ENCODE data around the gene HSPA12A. TPM values are rescaled to one million over a fixed set of nuclear protein-coding genes. Genes with fewer than 3 reads are reported as not detected.

Gene HSPA12A
- total RNA-seq, 4 donors from 2014 or later, result 16.4 to 24.5 (median 22.2) TPM

DNA sequence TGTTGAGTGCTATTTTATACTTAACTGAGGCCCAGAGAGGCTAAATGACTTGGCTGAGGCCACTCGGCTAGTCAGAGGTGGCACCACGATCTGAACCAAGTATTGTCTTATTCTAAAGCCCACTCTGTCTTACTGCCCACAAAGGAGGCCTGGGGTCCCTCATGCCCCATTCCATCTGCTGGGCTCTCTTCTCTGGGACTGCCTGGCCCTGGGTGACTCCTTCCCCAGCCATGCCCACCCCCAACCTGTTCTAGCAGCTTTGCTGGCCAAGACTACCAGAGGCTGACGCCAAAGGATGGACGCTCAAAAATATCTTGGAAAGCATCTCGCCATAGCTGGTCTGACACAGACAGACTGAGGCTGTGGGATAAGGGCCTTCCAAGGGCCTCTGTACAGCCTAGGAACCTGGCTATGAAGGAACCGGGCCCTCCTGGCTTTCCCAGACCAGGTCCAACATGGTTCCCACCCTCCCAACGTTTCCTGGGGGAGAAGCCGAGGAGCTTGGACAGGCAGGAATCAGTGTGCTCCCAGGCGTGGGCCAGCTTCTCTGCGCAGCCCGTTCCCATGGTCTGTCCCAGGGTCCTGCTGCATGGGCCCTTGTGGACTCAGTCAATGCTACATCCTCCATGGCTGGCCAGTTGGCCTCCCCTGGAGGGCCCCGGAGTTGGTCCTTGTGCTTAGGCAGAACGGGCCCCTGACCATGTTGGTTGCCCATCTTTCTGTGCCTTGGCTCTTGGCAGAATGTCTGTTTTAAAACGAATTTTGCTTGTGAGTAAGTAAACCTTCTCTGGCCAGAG is 11.7 kb downstream of the HSPA12A start:
- H3K4me3 ChIP-seq, result no peak overlapping the region
- H3K27me3 ChIP-seq, result no peaks in the 10 kb centered on the region
- intact Hi-C loops (cut with DNase I), result no loop called here
- H3K9me3 ChIP-seq, result no peaks in the 10 kb centered on the region
- WGBS, result 85% methylated on average over 9 of the region's 14 CpGs
- TF ChIP-seq POLR2AphosphoS5 (IDR thresholded peaks at IDR 0.05) (no peak), EP300 (IDR thresholded peaks at IDR 0.05) (no peak), POLR2A (IDR thresholded peaks at IDR 0.05; ENCODE audit: low read depth) (no peak)
- TF ChIP-seq, protein P1, sequence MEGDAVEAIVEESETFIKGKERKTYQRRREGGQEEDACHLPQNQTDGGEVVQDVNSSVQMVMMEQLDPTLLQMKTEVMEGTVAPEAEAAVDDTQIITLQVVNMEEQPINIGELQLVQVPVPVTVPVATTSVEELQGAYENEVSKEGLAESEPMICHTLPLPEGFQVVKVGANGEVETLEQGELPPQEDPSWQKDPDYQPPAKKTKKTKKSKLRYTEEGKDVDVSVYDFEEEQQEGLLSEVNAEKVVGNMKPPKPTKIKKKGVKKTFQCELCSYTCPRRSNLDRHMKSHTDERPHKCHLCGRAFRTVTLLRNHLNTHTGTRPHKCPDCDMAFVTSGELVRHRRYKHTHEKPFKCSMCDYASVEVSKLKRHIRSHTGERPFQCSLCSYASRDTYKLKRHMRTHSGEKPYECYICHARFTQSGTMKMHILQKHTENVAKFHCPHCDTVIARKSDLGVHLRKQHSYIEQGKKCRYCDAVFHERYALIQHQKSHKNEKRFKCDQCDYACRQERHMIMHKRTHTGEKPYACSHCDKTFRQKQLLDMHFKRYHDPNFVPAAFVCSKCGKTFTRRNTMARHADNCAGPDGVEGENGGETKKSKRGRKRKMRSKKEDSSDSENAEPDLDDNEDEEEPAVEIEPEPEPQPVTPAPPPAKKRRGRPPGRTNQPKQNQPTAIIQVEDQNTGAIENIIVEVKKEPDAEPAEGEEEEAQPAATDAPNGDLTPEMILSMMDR (IDR thresholded peaks at IDR 0.05), result no peak
- no peak for DNase-seq (ENCODE audit: extremely low spot score)
- peaks cover 4 to 34% (median 24%) of the 10 kb centered on the region in 4 donors for H3K4me1 ChIP-seq
- no peak overlapping the region for H3K27ac ChIP-seq (replicated peaks in 1 of 4)
- peaks cover 0 to 4% (median 0%) of the 10 kb centered on the region in 4 donors for H3K36me3 ChIP-seq

DNA sequence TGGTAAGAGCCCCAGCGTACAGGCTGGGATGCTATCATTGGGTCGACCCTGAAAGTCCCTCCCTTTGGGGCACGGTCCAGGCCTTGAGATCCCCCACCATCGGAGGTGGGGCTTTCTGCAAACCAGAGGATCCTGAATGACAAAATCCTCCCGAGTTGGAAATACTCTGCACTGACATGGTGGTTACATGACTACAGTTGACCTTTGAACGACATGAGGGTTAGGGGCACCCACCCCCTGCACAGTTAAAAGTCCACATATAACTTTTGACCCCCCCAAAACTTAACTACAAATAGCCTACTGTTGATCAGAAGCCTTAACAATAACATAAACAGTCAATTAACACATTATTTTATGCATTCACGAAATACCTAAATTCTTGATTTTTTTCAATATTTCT is 13.1 kb downstream of the HSPA12A start:
- no peak for TF ChIP-seq EP300 (IDR thresholded peaks at IDR 0.05)
- TF ChIP-seq POLR2A (IDR thresholded peaks at IDR 0.05; ENCODE audit: low read depth), result no peak
- TF ChIP-seq, protein P1 (IDR thresholded peaks at IDR 0.05), result no peak
- TF ChIP-seq POLR2AphosphoS5 (IDR thresholded peaks at IDR 0.05), result no peak
- no peak overlapping the region for H3K4me3 ChIP-seq
- no peaks in the 10 kb centered on the region for H3K27me3 ChIP-seq
- H3K36me3 ChIP-seq, result peaks cover 0 to 4% (median 0%) of the 10 kb centered on the region in 4 donors
- 84% methylated on average over 7 of the region's 7 CpGs for WGBS
- H3K27ac ChIP-seq (replicated peaks in 1 of 4), result no peak overlapping the region
- H3K4me1 ChIP-seq, result peaks cover 0 to 20% (median 17%) of the 10 kb centered on the region in 4 donors
- intact Hi-C loops (cut with DNase I), result no loop called here
- DNase-seq (ENCODE audit: extremely low spot score), result no peak
- H3K9me3 ChIP-seq, result no peaks in the 10 kb centered on the region

DNA sequence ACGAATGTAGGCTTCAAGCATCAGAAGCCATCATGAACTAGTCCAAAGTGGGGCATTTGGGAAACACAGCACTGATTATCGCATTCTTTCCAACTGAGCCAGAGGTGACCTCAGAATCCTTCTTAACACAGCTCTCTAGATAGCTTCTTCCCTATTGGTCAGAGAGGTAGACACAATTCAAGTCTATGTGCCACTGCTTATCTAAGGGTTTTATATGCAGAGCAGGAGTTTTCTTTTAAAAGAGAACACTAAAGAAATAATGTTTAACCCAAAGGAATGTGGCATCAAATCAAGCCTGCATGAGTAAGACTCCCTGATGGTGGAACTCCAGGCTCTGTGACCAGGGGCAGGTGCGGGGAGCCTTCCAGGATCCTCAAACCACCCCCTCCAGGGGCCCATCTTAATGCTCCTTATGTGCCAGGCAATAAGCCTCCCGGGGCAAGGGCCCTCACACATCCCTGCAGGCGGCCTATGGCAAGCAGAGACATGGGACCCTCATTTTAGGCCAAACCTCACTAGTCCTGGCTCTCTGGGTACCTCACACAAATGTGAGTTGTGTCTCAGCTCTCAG is 13.8 kb downstream of the HSPA12A start:
- intact Hi-C loops (cut with DNase I), result no loop called here
- Histone ChIP-seq H3K27me3 (no peaks in the 10 kb centered on the region), H3K36me3 (peaks cover 0 to 4% (median 0%) of the 10 kb centered on the region in 4 donors), H3K4me3 (no peak overlapping the region), H3K9me3 (no peaks in the 10 kb centered on the region), H3K27ac (replicated peaks in 1 of 4) (no peak overlapping the region), H3K4me1 (peaks cover 2 to 20% (median 18%) of the 10 kb centered on the region in 4 donors)
- TF ChIP-seq POLR2A (IDR thresholded peaks at IDR 0.05; ENCODE audit: low read depth), result no peak
- TF ChIP-seq, protein P1 (IDR thresholded peaks at IDR 0.05), result no peak
- no peak for TF ChIP-seq POLR2AphosphoS5 (IDR thresholded peaks at IDR 0.05)
- TF ChIP-seq EP300 (IDR thresholded peaks at IDR 0.05), result no peak
- DNase-seq (ENCODE audit: extremely low spot score), result no peak
- 79% methylated on average over 3 of the region's 5 CpGs for WGBS

DNA sequence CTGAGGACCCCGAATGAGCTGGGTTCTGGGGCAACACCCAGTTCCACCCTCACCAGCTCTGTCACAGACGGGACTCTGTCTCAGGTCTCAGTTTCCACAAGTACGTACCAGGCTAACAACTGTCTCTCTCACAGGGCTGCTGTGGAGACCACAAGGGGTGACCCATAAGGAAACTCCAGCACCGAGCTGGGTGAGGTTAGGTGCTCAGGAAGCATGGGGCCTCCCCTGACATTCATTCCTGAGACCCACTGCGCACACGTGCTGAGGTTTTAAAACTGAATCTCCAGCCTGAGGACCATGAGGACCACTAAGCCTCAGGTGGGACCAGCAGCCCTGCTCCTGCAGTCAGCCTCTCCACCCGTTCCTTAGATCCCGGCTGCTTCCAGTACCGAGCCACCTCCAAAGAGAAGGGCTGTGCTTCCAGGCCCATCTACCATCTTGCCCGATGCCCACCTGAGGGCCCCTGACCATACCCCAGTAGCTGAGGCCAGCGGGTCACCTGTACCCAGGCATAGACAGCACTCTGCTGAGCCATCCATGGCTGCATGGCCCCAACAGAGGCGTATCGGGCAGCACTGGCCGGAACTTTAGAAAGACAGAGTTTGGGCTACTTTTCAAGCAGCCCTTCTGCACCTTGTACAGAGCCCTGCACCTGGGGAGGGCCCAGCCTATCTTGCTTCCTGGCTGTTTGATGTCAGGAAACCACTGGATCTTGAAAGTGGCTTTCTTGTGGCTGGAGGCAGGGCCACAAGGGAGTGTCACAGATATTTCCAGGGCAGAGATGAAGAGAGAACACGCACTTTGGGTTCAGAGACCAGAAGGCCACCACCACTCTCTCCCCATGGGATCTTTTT is 18.7 kb downstream of the HSPA12A start:
- Histone ChIP-seq H3K36me3 (peaks cover 0 to 4% (median 0%) of the 10 kb centered on the region in 4 donors), H3K4me1 (peaks cover 14 to 42% (median 22%) of the 10 kb centered on the region in 4 donors), H3K27me3 (no peaks in the 10 kb centered on the region), H3K9me3 (no peaks in the 10 kb centered on the region), H3K4me3 (no peak overlapping the region), H3K27ac (replicated peaks in 1 of 4) (no peak overlapping the region)
- DNase-seq (ENCODE audit: extremely low spot score), result no peak
- intact Hi-C loops (cut with DNase I), result no loop called here
- WGBS, result 90% methylated on average over 11 of the region's 15 CpGs
- TF ChIP-seq, protein P1 (IDR thresholded peaks at IDR 0.05), result no peak
- no peak for TF ChIP-seq POLR2AphosphoS5 (IDR thresholded peaks at IDR 0.05)
- TF ChIP-seq POLR2A (IDR thresholded peaks at IDR 0.05; ENCODE audit: low read depth), result no peak
- TF ChIP-seq EP300 (IDR thresholded peaks at IDR 0.05), result no peak

Data from esophagus muscularis mucosa (tissue), 4 donors.